CD8-positive, alpha-beta memory T cell (primary cell): ENCODE data around the gene UROC1. TPM values are rescaled to one million over a fixed set of nuclear protein-coding genes. Genes with fewer than 3 reads are reported as not detected.
A peak's percentile ranks its signal among the peaks of the same experiment; 100 is the strongest.

ENCODE experiments used
- CTCF ChIA-PET: fragments of 350-600 bp; sonication (Branson Sonifier 250); formaldehyde crosslinking; loops from one replicate; lab custom pipeline; 2021; ENCODE audit warnings: antibody characterized with exemption; lab: Charles Lee
- POLR2A ChIA-PET: fragments of 350-600 bp; sonication (Branson Sonifier 250); formaldehyde crosslinking; loops from one replicate; lab custom pipeline; 2021; ENCODE audit warnings: antibody characterized with exemption; lab: Charles Lee
- DNase-seq, 5 donors: peaks; one replicate each; pipeline versions ENCODE4 v3.0.0 to v3.0.0-alpha.2; 2020 to 2022; ENCODE audit warnings: mixed read lengths in 1 of 5
- H3K27ac ChIP-seq: one replicate; pipeline ENCODE4 v1.7.0; 2013; ENCODE audit warnings: low read depth, mild to moderate bottlenecking, low read length, moderate library complexity
- H3K27me3 ChIP-seq: 2 replicates; pipeline ENCODE4 v1.7.0; 2013; ENCODE audit warnings: low read length, mild to moderate bottlenecking; ENCODE audit not compliant: insufficient read depth, poor library complexity, severe bottlenecking
- H3K36me3 ChIP-seq: 2 replicates; pipeline ENCODE4 v1.7.0; 2013; ENCODE audit warnings: mild to moderate bottlenecking, low read length, moderate library complexity; ENCODE audit not compliant: insufficient read depth
- H3K4me1 ChIP-seq: 2 replicates; pipeline ENCODE4 v1.7.0; 2013; ENCODE audit warnings: mild to moderate bottlenecking, low read length, moderate library complexity; ENCODE audit not compliant: insufficient read depth
- H3K4me3 ChIP-seq: 2 replicates; pipeline ENCODE4 v1.7.0; 2013; ENCODE audit warnings: mild to moderate bottlenecking, low read length
- H3K9me3 ChIP-seq: 2 replicates; pipeline ENCODE4 v1.7.0; 2013; ENCODE audit warnings: mild to moderate bottlenecking, low read length
- H3K27ac Mint-ChIP-seq, 8 donors: one replicate each; pipeline ENCODE4 v1.8.0; 2020 to 2021; ENCODE audit warnings: mixed read lengths in 8 of 8, mild to moderate bottlenecking in 6 of 8, inconsistent platforms in 3 of 8, moderate library complexity in 3 of 8
- H3K27me3 Mint-ChIP-seq, 2 donors: one replicate each; pipeline ENCODE4 v1.8.0; 2020 to 2021; ENCODE audit warnings: mixed read lengths in 2 of 2, mild to moderate bottlenecking in 1 of 2, moderate library complexity in 1 of 2
- H3K36me3 Mint-ChIP-seq, 3 donors: one replicate each; pipeline ENCODE4 v1.8.0; 2020 to 2021; ENCODE audit warnings: mixed read lengths in 3 of 3, inconsistent platforms in 1 of 3, mild to moderate bottlenecking in 1 of 3
- H3K4me1 Mint-ChIP-seq, 3 donors: one replicate each; pipeline ENCODE4 v1.8.0; 2020 to 2021; ENCODE audit warnings: mixed read lengths in 3 of 3, inconsistent platforms in 1 of 3, mild to moderate bottlenecking in 1 of 3
- H3K4me3 Mint-ChIP-seq, 7 donors: one replicate each; pipeline ENCODE4 v1.8.0; 2020 to 2021; ENCODE audit warnings: mixed read lengths in 7 of 7, mild to moderate bottlenecking in 6 of 7, moderate library complexity in 4 of 7, inconsistent platforms in 2 of 7
- H3K9me3 Mint-ChIP-seq, 5 donors: one replicate each; pipeline ENCODE4 v1.8.0; 2020 to 2022; ENCODE audit warnings: mixed read lengths in 5 of 5, mild to moderate bottlenecking in 3 of 5, moderate library complexity in 2 of 5, inconsistent platforms in 1 of 5
- polyA plus RNA-seq: library from polyadenylated mRNA; unstranded; fragments of 300-500 nt; fragmentation: Illumina TruSeq; gene quantifications from one replicate; pipeline ENCODE4 v1.2.3, GENCODE V29; 2021
- total RNA-seq, 2 experiments: library from RNA; stranded (reverse); gene quantifications; one replicate each; pipeline ENCODE4 v1.2.3, GENCODE V29; 2021

UROC1 gene
- total and polyA plus RNA-seq, 3 experiments from 2014 or later: not detected

GRCh38 chr3:126474498-126475412 is 42.8 kb downstream of the UROC1 start:
- Histone ChIP-seq H3K4me1 (peaks cover 41% of the 10 kb centered on the region), H3K27me3 (no peaks in the 10 kb centered on the region), H3K36me3 (peaks cover 18% of the 10 kb centered on the region), H3K4me3 (peak overlapping the region; percentile 69), H3K27ac (peak overlapping the region; percentile 64), H3K9me3 (no peaks in the 10 kb centered on the region)
- Mint-ChIP-seq H3K9me3 (no peaks in the 10 kb centered on the region), H3K27ac (peak overlapping the region; percentile 83 to 93 (median 89)), H3K27me3 (peaks cover 0 to 1% of the 10 kb centered on the region in 2 donors), H3K4me3 (peak overlapping the region; percentile 86 to 91 (median 89)), H3K4me1 (peaks cover 42 to 58% (median 56%) of the 10 kb centered on the region in 3 donors), H3K36me3 (peaks cover under 1 to 44% (median 11%) of the 10 kb centered on the region in 3 donors)
- POLR2A ChIA-PET: interaction anchor here (0.9 to 1.1 kb wide), 2 partner anchors 484 to 1197 kb away, joined by 3 to 6 read pairs; no protein-coding TSS in a partner anchor
- DNase-seq: peak; percentile 15 to 61 (median 29)
- CTCF ChIA-PET: no interaction called here

- Histone ChIP-seq H3K4me3 (peak overlapping the region; percentile 12), H3K27ac (no peak overlapping the region), H3K9me3 (no peaks in the 10 kb centered on the region), H3K4me1 (peaks cover 41% of the 10 kb centered on the region), H3K36me3 (peaks cover 30% of the 10 kb centered on the region), H3K27me3 (no peaks in the 10 kb centered on the region)
- ChIA-PET CTCF (no interaction called here), POLR2A (interaction anchor here (0.6 kb wide), 1 partner anchor 40 kb away, joined by 3 read pairs; no protein-coding TSS in a partner anchor)
- H3K36me3 Mint-ChIP-seq: peaks cover 9 to 56% (median 19%) of the 10 kb centered on the region in 3 donors
- H3K4me3 Mint-ChIP-seq: peak overlapping the region; percentile 86 to 91 (median 89)
- peak overlapping the region; percentile 3 to 93 (median 63) for H3K27ac Mint-ChIP-seq
- no peaks in the 10 kb centered on the region for H3K9me3 Mint-ChIP-seq
- peaks cover 54 to 68% (median 68%) of the 10 kb centered on the region in 3 donors for H3K4me1 Mint-ChIP-seq
- H3K27me3 Mint-ChIP-seq: peaks cover 0 to 1% of the 10 kb centered on the region in 2 donors
- DNase-seq: no peak
These were observed 44.0 kb downstream of the UROC1 start for GRCh38 chr3:126473292-126474168.

- Histone ChIP-seq H3K27ac (no peak overlapping the region), H3K4me3 (peak overlapping the region; percentile 12), H3K9me3 (no peaks in the 10 kb centered on the region), H3K27me3 (no peaks in the 10 kb centered on the region), H3K4me1 (peaks cover 41% of the 10 kb centered on the region), H3K36me3 (peaks cover 32% of the 10 kb centered on the region)
- Mint-ChIP-seq H3K9me3 (no peaks in the 10 kb centered on the region), H3K36me3 (peaks cover 9 to 67% (median 19%) of the 10 kb centered on the region in 3 donors), H3K4me1 (peaks cover 61 to 75% (median 75%) of the 10 kb centered on the region in 3 donors), H3K4me3 (peak overlapping the region; percentile 82 to 91 (median 89)), H3K27me3 (peaks cover 0 to 1% of the 10 kb centered on the region in 2 donors), H3K27ac (peak overlapping the region; percentile 48 to 93 (median 64))
- CTCF ChIA-PET: interaction anchor here (0.6 kb wide), 1 partner anchor 1222 kb away, joined by 3 read pairs; no protein-coding TSS in a partner anchor
- no peak for DNase-seq
- POLR2A ChIA-PET: interaction anchor here (0.7 kb wide), 1 partner anchor 16 kb away, joined by 3 read pairs; no protein-coding TSS in a partner anchor
These were observed 45.1 kb downstream of the UROC1 start for GRCh38 chr3:126472277-126473006.

GRCh38 chr3:126469479-126469878 is 48.1 kb downstream of the UROC1 start:
- Histone ChIP-seq H3K27me3 (no peaks in the 10 kb centered on the region), H3K27ac (no peak overlapping the region), H3K36me3 (peaks cover 60% of the 10 kb centered on the region), H3K4me1 (peaks cover 33% of the 10 kb centered on the region), H3K9me3 (no peaks in the 10 kb centered on the region), H3K4me3 (no peak overlapping the region)
- POLR2A ChIA-PET: no interaction called here
- no peaks in the 10 kb centered on the region for H3K9me3 Mint-ChIP-seq
- CTCF ChIA-PET: no interaction called here
- H3K27me3 Mint-ChIP-seq: peaks cover 0 to 1% of the 10 kb centered on the region in 2 donors
- peak overlapping the region in 2 of 7 donors; percentile 38 to 43 for H3K4me3 Mint-ChIP-seq
- H3K36me3 Mint-ChIP-seq: peaks cover 9 to 93% (median 24%) of the 10 kb centered on the region in 3 donors
- peak overlapping the region in 3 of 8 donors; percentile 31 to 77 (median 69) for H3K27ac Mint-ChIP-seq
- DNase-seq: no peak
- H3K4me1 Mint-ChIP-seq: peaks cover 64 to 80% (median 64%) of the 10 kb centered on the region in 3 donors

GRCh38 chr3:126468028-126468891 is 49.3 kb downstream of the UROC1 start:
- peaks cover 9 to 98% (median 25%) of the 10 kb centered on the region in 3 donors for H3K36me3 Mint-ChIP-seq
- no peak overlapping the region for H3K4me3 ChIP-seq
- no peak for DNase-seq
- no peaks in the 10 kb centered on the region for H3K27me3 ChIP-seq
- no peaks in the 10 kb centered on the region for H3K9me3 ChIP-seq
- peak overlapping the region in 3 of 8 donors; percentile 38 to 84 (median 52) for H3K27ac Mint-ChIP-seq
- H3K27me3 Mint-ChIP-seq: peaks cover 0 to 1% of the 10 kb centered on the region in 2 donors
- H3K9me3 Mint-ChIP-seq: no peaks in the 10 kb centered on the region
- H3K4me1 Mint-ChIP-seq: peaks cover 53 to 70% (median 54%) of the 10 kb centered on the region in 3 donors
- ChIA-PET POLR2A (no interaction called here), CTCF (no interaction called here)
- H3K4me3 Mint-ChIP-seq: no peak overlapping the region
- peaks cover 67% of the 10 kb centered on the region for H3K36me3 ChIP-seq
- H3K27ac ChIP-seq: no peak overlapping the region
- H3K4me1 ChIP-seq: peaks cover 21% of the 10 kb centered on the region

- no peak for DNase-seq
- H3K9me3 ChIP-seq: no peaks in the 10 kb centered on the region
- peaks cover 46 to 63% (median 47%) of the 10 kb centered on the region in 3 donors for H3K4me1 Mint-ChIP-seq
- peaks cover 15% of the 10 kb centered on the region for H3K4me1 ChIP-seq
- H3K36me3 ChIP-seq: peaks cover 69% of the 10 kb centered on the region
- POLR2A ChIA-PET: no interaction called here
- no peak overlapping the region for H3K27ac ChIP-seq
- no peaks in the 10 kb centered on the region for H3K27me3 ChIP-seq
- H3K4me3 Mint-ChIP-seq: no peak overlapping the region
- H3K9me3 Mint-ChIP-seq: no peaks in the 10 kb centered on the region
- peaks cover 9 to 97% (median 21%) of the 10 kb centered on the region in 3 donors for H3K36me3 Mint-ChIP-seq
- no peak overlapping the region for H3K4me3 ChIP-seq
- CTCF ChIA-PET: no interaction called here
- H3K27me3 Mint-ChIP-seq: peaks cover 0 to 1% of the 10 kb centered on the region in 2 donors
- H3K27ac Mint-ChIP-seq: no peak overlapping the region
These were observed 50.0 kb downstream of the UROC1 start for GRCh38 chr3:126467611-126467955.
